Stomach (tissue), 4 donors: ENCODE data around the gene VPS11.

ENCODE experiments used
- EP300 ChIP-seq: sonication (generic); formaldehyde crosslinking; IDR thresholded peaks from one replicate; pipeline ENCODE4 v1.6.1; 2017; ENCODE audit warnings: antibody characterized with exemption
- POLR2A ChIP-seq, 4 donors: fragments of 450-650 bp; IDR thresholded peaks; one replicate each; pipeline ENCODE4 v1.6.1; 2016; ENCODE audit warnings: antibody characterized with exemption in 4 of 4, control low read depth in 2 of 4, mild to moderate bottlenecking in 1 of 4, moderate library complexity in 1 of 4
- TF ChIP-seq, protein P1 (sequence below), 7 experiments: fragments of 450-650 bp in 4 of 7; fragments of 200-600 bp in 3 of 7; sonication (generic) in 3 of 7; IDR thresholded peaks; one replicate each; pipeline ENCODE4 v1.5.1; 2016 to 2019; ENCODE audit warnings: antibody characterized with exemption in 7 of 7, control low read depth in 2 of 7, mild to moderate bottlenecking in 1 of 7

DNA sequence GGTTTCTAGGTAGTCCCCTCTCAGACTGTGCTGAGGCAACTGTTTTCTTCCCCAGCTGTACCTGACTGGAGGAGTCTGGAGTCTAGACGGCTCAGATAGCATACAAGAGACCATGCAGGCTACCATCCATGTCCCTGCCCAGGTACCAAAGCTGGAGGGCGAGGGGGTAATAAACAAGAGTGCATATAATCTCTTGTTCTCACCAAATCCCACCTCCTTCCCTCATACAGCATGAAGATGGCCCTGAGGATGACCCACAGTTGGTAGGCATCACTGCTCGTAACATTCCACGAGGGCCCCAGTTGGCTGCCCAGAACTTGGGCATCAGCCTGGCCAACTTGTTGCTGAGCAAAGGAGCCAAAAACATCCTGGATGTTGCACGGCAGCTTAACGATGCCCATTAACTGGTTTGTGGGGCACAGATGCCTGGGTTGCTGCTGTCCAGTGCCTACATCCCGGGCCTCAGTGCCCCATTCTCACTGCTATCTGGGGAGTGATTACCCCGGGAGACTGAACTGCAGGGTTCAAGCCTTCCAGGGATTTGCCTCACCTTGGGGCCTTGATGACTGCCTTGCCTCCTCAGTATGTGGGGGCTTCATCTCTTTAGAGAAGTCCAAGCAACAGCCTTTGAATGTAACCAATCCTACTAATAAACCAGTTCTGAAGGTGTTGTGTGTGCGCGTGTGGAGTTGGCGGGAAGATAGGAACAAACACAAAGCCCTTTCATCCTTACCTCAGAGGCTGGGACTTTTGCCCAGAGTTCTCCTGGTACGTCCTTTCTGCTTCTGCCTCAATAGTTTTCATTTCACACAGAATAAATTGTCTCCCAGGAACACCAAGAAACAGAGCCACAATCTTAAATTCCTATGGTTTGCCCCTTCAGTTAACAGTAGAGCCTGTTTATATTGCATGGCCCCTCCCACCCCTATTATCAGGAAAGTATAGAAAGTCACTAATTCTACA, 25.5 kb downstream of the VPS11 start:
- TF ChIP-seq, protein P1, sequence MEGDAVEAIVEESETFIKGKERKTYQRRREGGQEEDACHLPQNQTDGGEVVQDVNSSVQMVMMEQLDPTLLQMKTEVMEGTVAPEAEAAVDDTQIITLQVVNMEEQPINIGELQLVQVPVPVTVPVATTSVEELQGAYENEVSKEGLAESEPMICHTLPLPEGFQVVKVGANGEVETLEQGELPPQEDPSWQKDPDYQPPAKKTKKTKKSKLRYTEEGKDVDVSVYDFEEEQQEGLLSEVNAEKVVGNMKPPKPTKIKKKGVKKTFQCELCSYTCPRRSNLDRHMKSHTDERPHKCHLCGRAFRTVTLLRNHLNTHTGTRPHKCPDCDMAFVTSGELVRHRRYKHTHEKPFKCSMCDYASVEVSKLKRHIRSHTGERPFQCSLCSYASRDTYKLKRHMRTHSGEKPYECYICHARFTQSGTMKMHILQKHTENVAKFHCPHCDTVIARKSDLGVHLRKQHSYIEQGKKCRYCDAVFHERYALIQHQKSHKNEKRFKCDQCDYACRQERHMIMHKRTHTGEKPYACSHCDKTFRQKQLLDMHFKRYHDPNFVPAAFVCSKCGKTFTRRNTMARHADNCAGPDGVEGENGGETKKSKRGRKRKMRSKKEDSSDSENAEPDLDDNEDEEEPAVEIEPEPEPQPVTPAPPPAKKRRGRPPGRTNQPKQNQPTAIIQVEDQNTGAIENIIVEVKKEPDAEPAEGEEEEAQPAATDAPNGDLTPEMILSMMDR (IDR thresholded peaks at IDR 0.05) = no peak
- no peak for TF ChIP-seq POLR2A (IDR thresholded peaks at IDR 0.05)
- TF ChIP-seq EP300 = no peak
